NOMO-1 treated with dmso at 0.1 percent for 144 hours (cell line): Measurements from ENCODE around the gene CLNS1A.
"Not testable (repeated sequence)": the region's sequence is repeated elsewhere in the genome, so short reads cannot be mapped to it uniquely, and the experiment has no call there.

Experiments
- DNase-seq: peaks from one replicate; lab custom pipeline; 2025; ENCODE audit not compliant: unreplicated experiment; lab: John Stamatoyannopoulos, UW

The CLNS1A gene

GRCh38 chr11:77619576-77620198 lies 17.9 kb downstream of the CLNS1A start:
- DNase-seq, result no peak

- no peak for DNase-seq
Observed at GRCh38 chr11:77617892-77618291, 19.7 kb downstream of the CLNS1A start.

GRCh38 chr11:77611921-77612320 lies 25.7 kb downstream of the CLNS1A start:
- no peak for DNase-seq

GRCh38 chr11:77609234-77609633 lies 28.4 kb downstream of the CLNS1A start:
- no peak for DNase-seq

GRCh38 chr11:77604281-77604680 lies 33.3 kb downstream of the CLNS1A start:
- no peak for DNase-seq

- no peak for DNase-seq
Observed at GRCh38 chr11:77602381-77603088, 35.1 kb downstream of the CLNS1A start.

- no peak for DNase-seq
Observed at GRCh38 chr11:77598195-77598594, 39.4 kb downstream of the CLNS1A start.

- DNase-seq, result no peak
Observed at GRCh38 chr11:77596626-77597025, 41.0 kb downstream of the CLNS1A start.

- no peak for DNase-seq
Observed at GRCh38 chr11:77593883-77594282, 43.7 kb downstream of the CLNS1A start.

GRCh38 chr11:77592727-77593126 lies 44.9 kb downstream of the CLNS1A start:
- no peak for DNase-seq

- no peak for DNase-seq
Observed at GRCh38 chr11:77590194-77590782, 47.3 kb downstream of the CLNS1A start.

- DNase-seq, result peak; percentile 68
Observed at GRCh38 chr11:77589521-77590193, 47.9 kb downstream of the CLNS1A start, which contains the start of gene AQP11. TSS of gene AQP11 (plus strand) at chr11:77589953. CDS start at chr11:77589993, 40 bp downstream.

- no peak for DNase-seq
Observed at GRCh38 chr11:77589181-77589520, 48.4 kb downstream of the CLNS1A start.

GRCh38 chr11:77580712-77581337 lies 56.8 kb downstream of the CLNS1A start:
- no peak for DNase-seq

- DNase-seq, result not testable (repeated sequence)
Observed at GRCh38 chr11:77575428-77575827, 62.2 kb downstream of the CLNS1A start.

GRCh38 chr11:77570896-77571295 lies 66.7 kb downstream of the CLNS1A start:
- not testable (repeated sequence) for DNase-seq

- DNase-seq, result no peak
Observed at GRCh38 chr11:77569676-77570070, 67.9 kb downstream of the CLNS1A start.

GRCh38 chr11:77568916-77569675 lies 68.5 kb downstream of the CLNS1A start:
- DNase-seq, result no peak

- DNase-seq, result no peak
Observed at GRCh38 chr11:77568306-77568705, 69.3 kb downstream of the CLNS1A start.
